Transverse colon (tissue), 4 donors: ENCODE data around the gene UBD. TPM values are rescaled to one million over a fixed set of nuclear protein-coding genes. Genes with fewer than 3 reads are reported as not detected.

Experiments
- DNase-seq: peaks from one replicate; pipeline ENCODE4 v3.0.0-alpha.2; 2019
- H3K27ac ChIP-seq, 4 donors: fragments of 200-600 bp; sonication (generic); 2 replicates each; pipeline ENCODE4 v1.5.1; 2016 to 2018; ENCODE audit warnings: inconsistent platforms in 4 of 4
- H3K27me3 ChIP-seq: fragments of 200-600 bp; sonication (generic); 2 replicates; pipeline ENCODE4 v1.5.1; 2017; ENCODE audit warnings: inconsistent platforms
- H3K36me3 ChIP-seq, 4 donors: fragments of 200-600 bp; sonication (generic); 2 replicates each; pipeline ENCODE4 v1.5.1; 2017 to 2019; ENCODE audit warnings: inconsistent platforms in 4 of 4
- H3K4me1 ChIP-seq, 4 donors: fragments of 200-600 bp; sonication (generic); 2 replicates each; pipeline ENCODE4 v1.5.1; 2017 to 2020; ENCODE audit warnings: inconsistent platforms in 4 of 4
- H3K4me3 ChIP-seq, 4 donors: fragments of 200-600 bp; sonication (generic); 1 replicate in 1 of 4; 2 replicates in 3 of 4; pipeline versions ENCODE4 v1.5.1 to v1.6.1; 2017 to 2019; ENCODE audit warnings: inconsistent platforms in 4 of 4
- H3K9me3 ChIP-seq, 2 donors: fragments of 200-600 bp; sonication (generic); 2 replicates each; pipeline ENCODE4 v1.5.1; 2017 to 2019; ENCODE audit warnings: inconsistent platforms in 2 of 2
- EP300 ChIP-seq: sonication (generic); formaldehyde crosslinking; IDR thresholded peaks from one replicate; pipeline ENCODE4 v1.6.1; 2017; ENCODE audit warnings: antibody characterized with exemption, low read depth
- POLR2A ChIP-seq: fragments of 450-650 bp; IDR thresholded peaks from one replicate; pipeline ENCODE4 v1.6.1; 2016; ENCODE audit warnings: antibody characterized with exemption, mild to moderate bottlenecking, moderate library complexity
- POLR2AphosphoS5 ChIP-seq, 3 donors: sonication (generic); formaldehyde crosslinking; IDR thresholded peaks; one replicate each; pipeline ENCODE4 v1.6.1; 2016; ENCODE audit warnings: antibody characterized with exemption in 3 of 3
- WGBS, 2 donors: methylation state at CpG; one replicate each; pipeline ENCODE4 v1.1.5; 2018; ENCODE audit warnings: low coverage in 1 of 2; 5-methylcytosine and 5-hydroxymethylcytosine counted together
- in situ Hi-C, 4 donors: fragments of 200-750 bp; cut with MboI; loops; one replicate each; pipeline versions ENCODE4 v1.15.0 to v1.15.1; 2017; ENCODE audit warnings: low sequenced_read_pairs in 3 of 4, low pct_ligation_motif_present in 1 of 4, low pct_unique_long_range_greater_than_20kb in 1 of 4
- intact Hi-C: fragments of 100-400 bp; cut with DNase I; formaldehyde crosslinking; loops from one replicate; pipeline ENCODE4 v1.15.1; 2023; ENCODE audit warnings: low total_unique reads
- total RNA-seq, 4 donors: library from RNA; depleted of rRNA; stranded (reverse); fragments of >200 nt; gene quantifications; one replicate each; pipeline ENCODE4 v1.1.0, GENCODE V29; 2016
- TF ChIP-seq, protein P1 (sequence below), 5 experiments: fragments of 200-600 bp in 3 of 5; fragments of 450-650 bp in 2 of 5; sonication (generic) in 3 of 5; IDR thresholded peaks; 1 replicate in 2 of 5; 2 replicates in 3 of 5; pipeline ENCODE4 v1.5.1; 2016 to 2017; ENCODE audit warnings: antibody characterized with exemption in 5 of 5, inconsistent platforms in 3 of 5, mild to moderate bottlenecking in 2 of 5, moderate library complexity in 1 of 5

The UBD gene
- total RNA-seq, 4 donors from 2014 or later = 0.96 to 8.4 TPM; not detected in 2

DNA sequence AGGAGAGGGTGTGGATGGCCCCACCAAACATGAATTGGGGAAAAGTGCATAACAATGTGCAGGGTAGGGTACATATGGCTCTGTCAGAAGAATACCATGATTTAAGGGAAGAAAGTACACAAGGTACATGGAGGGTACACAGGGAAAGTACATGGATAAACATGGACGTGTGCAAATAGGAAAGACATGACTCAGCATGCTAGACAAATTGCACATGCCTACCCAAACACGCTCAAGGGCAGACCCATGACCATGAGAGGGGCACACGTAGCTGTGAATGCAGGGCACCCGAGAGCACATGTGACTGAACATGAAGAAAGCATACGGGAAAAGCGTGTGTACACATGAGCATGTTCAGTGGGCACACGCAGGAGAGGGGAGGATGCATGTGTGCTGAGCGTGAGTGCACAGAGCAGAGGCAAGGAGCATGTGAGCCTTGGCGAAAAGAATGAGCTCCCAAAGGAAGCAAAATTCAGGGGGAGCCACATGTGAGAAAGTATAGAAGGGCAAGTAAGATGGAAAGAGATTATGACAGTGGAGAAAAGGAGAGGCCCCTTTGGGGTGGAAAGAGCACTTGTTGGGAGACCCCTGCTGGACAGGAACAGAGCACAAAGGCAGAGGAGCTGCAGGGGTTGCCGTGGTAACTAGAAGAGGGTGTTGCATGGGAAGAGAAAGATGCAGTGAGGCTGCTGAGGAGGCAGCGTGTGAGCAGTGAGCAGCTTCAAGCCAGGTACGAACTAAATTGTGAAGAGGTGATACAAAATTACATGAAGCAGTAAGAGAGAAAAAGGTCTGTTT, 43.2 kb upstream of the UBD start:
- TF ChIP-seq EP300 = no peak
- no peak for TF ChIP-seq POLR2A
- TF ChIP-seq, protein P1, sequence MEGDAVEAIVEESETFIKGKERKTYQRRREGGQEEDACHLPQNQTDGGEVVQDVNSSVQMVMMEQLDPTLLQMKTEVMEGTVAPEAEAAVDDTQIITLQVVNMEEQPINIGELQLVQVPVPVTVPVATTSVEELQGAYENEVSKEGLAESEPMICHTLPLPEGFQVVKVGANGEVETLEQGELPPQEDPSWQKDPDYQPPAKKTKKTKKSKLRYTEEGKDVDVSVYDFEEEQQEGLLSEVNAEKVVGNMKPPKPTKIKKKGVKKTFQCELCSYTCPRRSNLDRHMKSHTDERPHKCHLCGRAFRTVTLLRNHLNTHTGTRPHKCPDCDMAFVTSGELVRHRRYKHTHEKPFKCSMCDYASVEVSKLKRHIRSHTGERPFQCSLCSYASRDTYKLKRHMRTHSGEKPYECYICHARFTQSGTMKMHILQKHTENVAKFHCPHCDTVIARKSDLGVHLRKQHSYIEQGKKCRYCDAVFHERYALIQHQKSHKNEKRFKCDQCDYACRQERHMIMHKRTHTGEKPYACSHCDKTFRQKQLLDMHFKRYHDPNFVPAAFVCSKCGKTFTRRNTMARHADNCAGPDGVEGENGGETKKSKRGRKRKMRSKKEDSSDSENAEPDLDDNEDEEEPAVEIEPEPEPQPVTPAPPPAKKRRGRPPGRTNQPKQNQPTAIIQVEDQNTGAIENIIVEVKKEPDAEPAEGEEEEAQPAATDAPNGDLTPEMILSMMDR (IDR thresholded peaks at IDR 0.05) = no peak
- TF ChIP-seq POLR2AphosphoS5 (IDR thresholded peaks at IDR 0.05) = no peak
- Histone ChIP-seq H3K4me3 (no peak overlapping the region), H3K9me3 (no peaks in the 10 kb centered on the region), H3K4me1 (no peaks in the 10 kb centered on the region), H3K36me3 (no peaks in the 10 kb centered on the region), H3K27ac (no peak overlapping the region), H3K27me3 (no peaks in the 10 kb centered on the region)
- in situ Hi-C loops (no loop called here), intact Hi-C loops (no loop called here)
- 83 to 92% methylated on average over 9 to 12 of the region's 12 CpGs for WGBS, 2 donors
- no peak for DNase-seq

DNA sequence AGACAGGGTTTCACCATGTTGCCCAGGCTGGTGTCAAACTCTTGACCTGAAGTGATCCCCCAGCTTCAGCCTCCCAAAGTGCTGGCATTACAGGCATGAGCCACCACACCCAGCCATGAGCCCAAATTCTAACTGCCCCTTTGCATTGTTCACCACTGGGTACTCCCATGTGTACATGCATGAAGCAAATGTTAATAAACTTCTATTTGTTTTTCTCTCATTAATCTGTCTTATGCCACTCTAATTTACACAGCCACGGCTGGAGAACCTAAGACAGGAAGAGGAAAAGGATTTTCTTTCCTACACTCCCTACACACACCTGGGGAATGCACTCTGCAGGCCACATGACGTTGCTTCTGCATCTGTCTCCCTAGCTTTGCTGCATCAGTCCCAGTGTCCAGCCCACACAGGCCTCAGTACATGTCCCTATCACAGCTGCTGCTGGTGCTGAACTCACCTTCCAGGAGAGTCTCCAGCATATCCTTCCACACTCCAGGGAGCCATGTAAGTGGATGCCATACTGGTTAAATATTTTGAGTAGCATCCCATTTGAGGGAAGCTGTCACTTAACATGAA, 38.7 kb upstream of the UBD start:
- Histone ChIP-seq H3K4me1 (peaks cover 0 to 4% (median 0%) of the 10 kb centered on the region in 4 donors), H3K9me3 (no peaks in the 10 kb centered on the region), H3K36me3 (no peaks in the 10 kb centered on the region), H3K27me3 (peaks cover 5% of the 10 kb centered on the region), H3K4me3 (no peak overlapping the region), H3K27ac (no peak overlapping the region)
- WGBS, 2 donors = 38 to 53% methylated on average over 2 of the region's 2 CpGs
- in situ Hi-C loops (loop anchor here in 3 of 4 donors (25.0 kb wide), 1 partner anchor 911 kb away; no protein-coding TSS in a partner anchor), intact Hi-C loops (no loop called here)
- TF ChIP-seq, protein P1 (IDR thresholded peaks at IDR 0.05) = no peak
- no peak for TF ChIP-seq EP300
- no peak for TF ChIP-seq POLR2A
- no peak for TF ChIP-seq POLR2AphosphoS5 (IDR thresholded peaks at IDR 0.05)
- no peak for DNase-seq

DNA sequence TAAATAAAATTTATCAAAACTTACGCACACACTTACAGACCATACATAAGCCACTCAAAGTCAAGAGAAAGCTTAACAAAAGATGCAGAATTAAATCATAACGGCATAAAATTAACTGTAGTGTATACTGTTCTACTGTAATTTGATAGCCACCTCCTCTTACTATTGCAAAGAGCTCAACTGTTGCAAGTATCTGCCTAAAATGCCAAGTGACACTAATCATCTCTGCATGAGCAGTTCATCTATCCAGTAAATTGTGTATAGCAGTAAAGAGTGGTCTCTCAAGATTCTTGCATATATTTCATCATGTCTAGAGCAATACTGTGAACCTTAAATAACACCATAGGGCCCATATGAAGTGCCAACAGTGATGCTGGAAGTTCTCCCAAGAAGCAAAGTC, 37.7 kb upstream of the UBD start:
- in situ Hi-C loops = loop anchor here in 3 of 4 donors (25.0 kb wide), 1 partner anchor 910 kb away; no protein-coding TSS in a partner anchor
- WGBS, 2 donors = 69 to 70% methylated on average over 2 of the region's 2 CpGs

More for the DNA sequence above, 37.7 kb upstream of the UBD start:
- TF ChIP-seq, protein P1 (IDR thresholded peaks at IDR 0.05) = no peak
- TF ChIP-seq EP300 (no peak), POLR2AphosphoS5 (IDR thresholded peaks at IDR 0.05) (no peak), POLR2A (no peak)
- H3K27ac ChIP-seq = no peak overlapping the region
- peaks cover 0 to 4% (median 0%) of the 10 kb centered on the region in 4 donors for H3K4me1 ChIP-seq
- intact Hi-C loops = no loop called here
- peaks cover 11% of the 10 kb centered on the region for H3K27me3 ChIP-seq
- no peak overlapping the region for H3K4me3 ChIP-seq
- DNase-seq = no peak
- no peaks in the 10 kb centered on the region for H3K36me3 ChIP-seq
- H3K9me3 ChIP-seq = no peaks in the 10 kb centered on the region
